Measurements from ENCODE around the gene SYTL4. TPM values are rescaled to one million over a fixed set of nuclear protein-coding genes. Genes with fewer than 3 reads are reported as not detected.

SYTL4 gene
- total and polyA plus RNA-seq, 8 donors: 8.8 to 14.9 (median 11.6) TPM

- Histone ChIP-seq H3K36me3 (no peaks in the 10 kb centered on the region), H3K27me3 (no peaks in the 10 kb centered on the region), H3K4me1 (no peaks in the 10 kb centered on the region), H3K4me3 (peak within 1 kb of the TSS; percentile 7 to 17), H3K9me3 (no peaks in the 10 kb centered on the region), H3K27ac (peak within 1 kb of the TSS; percentile 18 to 61)
- intact Hi-C loops (cut with DNase I): no loop called here
- peak; percentile 90 for ATAC-seq
- DNase-seq: peak in 1 of 4 donors; percentile 39
- no peak for TF ChIP-seq CTCF (IDR thresholded peaks at IDR 0.05)
These were observed 87.7 kb downstream of the SYTL4 start, which contains the start of gene SRPX2 for GRCh38 chrX:100643956-100644860. Gene SRPX2 (plus strand): TSS chrX:100644199. CDS start chrX:100646323, 2,124 bp downstream.

- Histone ChIP-seq H3K27ac (peak overlapping the region in 1 of 2 donors; percentile 47), H3K9me3 (no peaks in the 10 kb centered on the region), H3K36me3 (no peaks in the 10 kb centered on the region), H3K4me3 (no peak overlapping the region), H3K4me1 (no peaks in the 10 kb centered on the region), H3K27me3 (no peaks in the 10 kb centered on the region)
- ATAC-seq: no peak
- intact Hi-C loops (cut with DNase I): no loop called here
- no peak for DNase-seq
- TF ChIP-seq CTCF (IDR thresholded peaks at IDR 0.05): no peak
These were observed 88.7 kb downstream of the SYTL4 start for GRCh38 chrX:100643212-100643611.

- no peaks in the 10 kb centered on the region for H3K36me3 ChIP-seq
- intact Hi-C loops (cut with DNase I): no loop called here
- no peak for TF ChIP-seq CTCF (IDR thresholded peaks at IDR 0.05)
- no peak overlapping the region for H3K27ac ChIP-seq
- no peaks in the 10 kb centered on the region for H3K9me3 ChIP-seq
- ATAC-seq: no peak
- no peak for DNase-seq
- no peaks in the 10 kb centered on the region for H3K27me3 ChIP-seq
- no peak overlapping the region for H3K4me3 ChIP-seq
- no peaks in the 10 kb centered on the region for H3K4me1 ChIP-seq
These were observed 89.6 kb downstream of the SYTL4 start for GRCh38 chrX:100642290-100642689.

GRCh38 chrX:100636321-100636991 is 95.5 kb downstream of the SYTL4 start, which contains the start of gene TSPAN6:
Gene TSPAN6 (minus strand): TSS chrX:100636806. CDS start chrX:100636694, 112 bp downstream.
- Histone ChIP-seq H3K36me3 (no peaks in the 10 kb centered on the region), H3K9me3 (no peaks in the 10 kb centered on the region), H3K4me3 (peak within 1 kb of the TSS; percentile 42), H3K4me1 (no peaks in the 10 kb centered on the region), H3K27ac (peak within 1 kb of the TSS; percentile 28 to 33), H3K27me3 (peaks cover 0 to 10% of the 10 kb centered on the region in 2 donors)
- intact Hi-C loops (cut with DNase I): no loop called here
- ATAC-seq (peak; percentile 98), DNase-seq (peak; percentile 66 to 90 (median 73))
- peak; percentile 19 to 44 for TF ChIP-seq CTCF (IDR thresholded peaks at IDR 0.05)

GRCh38 chrX:100635989-100636320 is 96.0 kb downstream of the SYTL4 start:
- peak; percentile 67 for ATAC-seq

More at GRCh38 chrX:100635989-100636320, 96.0 kb downstream of the SYTL4 start:
- Histone ChIP-seq H3K27ac (peak overlapping the region in 1 of 2 donors; percentile 28), H3K36me3 (no peaks in the 10 kb centered on the region), H3K4me3 (peak overlapping the region; percentile 42), H3K9me3 (no peaks in the 10 kb centered on the region), H3K27me3 (peaks cover 0 to 10% of the 10 kb centered on the region in 2 donors), H3K4me1 (no peaks in the 10 kb centered on the region)
- intact Hi-C loops (cut with DNase I): no loop called here
- no peak for DNase-seq
- TF ChIP-seq CTCF (IDR thresholded peaks at IDR 0.05): no peak
